GM12873 (cell line): Measurements from ENCODE around the gene SLC15A2.

Experiments
- CTCF ChIP-seq: IDR thresholded peaks from 2 replicates; pipeline ENCODE4 v1.5.1; 2012; ENCODE audit warnings: low read depth, mild to moderate bottlenecking, moderate library complexity, low read length, control low read depth; ENCODE audit not compliant: insufficient read depth; ENCODE audit errors: missing control alignments

SLC15A2 gene

GRCh38 chr3:121942116-121942786 lies 48.0 kb downstream of the SLC15A2 start:
- no peak for TF ChIP-seq CTCF

- TF ChIP-seq CTCF, result no peak
These were observed 49.2 kb downstream of the SLC15A2 start for GRCh38 chr3:121943431-121943830.

GRCh38 chr3:121948641-121949040 lies 54.4 kb downstream of the SLC15A2 start:
- no peak for TF ChIP-seq CTCF

GRCh38 chr3:121951291-121951919 lies 57.2 kb downstream of the SLC15A2 start:
- TF ChIP-seq CTCF, result no peak

- TF ChIP-seq CTCF, result no peak
These were observed 62.2 kb downstream of the SLC15A2 start for GRCh38 chr3:121956363-121956762.

- TF ChIP-seq CTCF, result no peak
These were observed 63.6 kb downstream of the SLC15A2 start for GRCh38 chr3:121957674-121958415.

- TF ChIP-seq CTCF, result no peak
These were observed 64.6 kb downstream of the SLC15A2 start for GRCh38 chr3:121958801-121959200.
